Ovary (tissue), 9 donors: ENCODE results near the gene SDK1. TPM values are rescaled to one million over a fixed set of nuclear protein-coding genes. Genes with fewer than 3 reads are reported as not detected.

Experiments
- DNase-seq, 5 donors: peaks; one replicate each; pipeline ENCODE4 v3.0.0-alpha.2; 2019 to 2020
- H3K27ac ChIP-seq, 2 donors: fragments of 200-600 bp; one replicate each; pipeline versions ENCODE4 v1.5.1 to v1.8.0; 2019 to 2022
- H3K27me3 ChIP-seq: fragments of 200-600 bp; one replicate; pipeline ENCODE4 v1.8.0; 2022
- H3K36me3 ChIP-seq: fragments of 200-600 bp; sonication (generic); one replicate; pipeline ENCODE4 v1.5.1; 2019
- H3K4me1 ChIP-seq: one replicate; pipeline ENCODE4 v1.8.1; 2013; ENCODE audit warnings: mild to moderate bottlenecking, moderate library complexity; ENCODE audit not compliant: insufficient read depth
- H3K4me3 ChIP-seq: fragments of 200-600 bp; sonication (generic); one replicate; pipeline ENCODE4 v1.5.1; 2017
- H3K9me3 ChIP-seq, 2 donors: fragments of 200-600 bp in 1 of 2; sonication (generic) in 1 of 2; one replicate each; pipeline versions ENCODE4 v1.5.1 to v1.8.1; 2013 to 2019; ENCODE audit warnings: mild to moderate bottlenecking in 1 of 2, moderate library complexity in 1 of 2
- EP300 ChIP-seq: sonication (generic); formaldehyde crosslinking; IDR thresholded peaks from one replicate; pipeline ENCODE4 v1.6.1; 2017; ENCODE audit warnings: antibody characterized with exemption
- POLR2A ChIP-seq: fragments of 450-650 bp; IDR thresholded peaks from one replicate; pipeline ENCODE4 v1.6.1; 2017; ENCODE audit warnings: antibody characterized with exemption, mild to moderate bottlenecking, moderate library complexity
- WGBS, 3 donors: extraction: QIAGEN DNeasy Blood & Tissue Kit in 1 of 3; methylation state at CpG; one replicate each; pipeline versions ENCODE4 v1.1.5 to v1.1.7; 2013 to 2017; 5-methylcytosine and 5-hydroxymethylcytosine counted together
- intact Hi-C, 4 donors: fragments of 100-400 bp; cut with DNase I; formaldehyde crosslinking; loops; one replicate each; pipeline versions ENCODE4 v1.11.0 to v1.15.1; 2022 to 2023
- polyA plus RNA-seq, 2 donors: library from polyadenylated mRNA; stranded (reverse); fragments of 200-250 nt in 1 of 2; fragments of 350-450 nt in 1 of 2; fragmentation: Illumina TruSeq in 1 of 2; extraction: RNeasy Lipid Tissue Mini Kit (QIAGEN cat#74804) in 1 of 2; gene quantifications; one replicate each; pipeline ENCODE4 v1.2.3, GENCODE V29; 2013 to 2014
- total RNA-seq, 7 donors: library from RNA; depleted of rRNA in 2 of 7; stranded (reverse); fragments of >200 nt in 2 of 7; fragmentation: NEBNext Ultra II Directional in 3 of 7; extraction: Animal tissue kit (Norgen Biotek cat#: 25700) in 3 of 7; gene quantifications; one replicate each; pipeline versions ENCODE4 v1.1.0 to v1.2.4, GENCODE V29; 2016 to 2023
- TF ChIP-seq, protein P1 (sequence below), 3 donors: fragments of 450-650 bp in 2 of 3; fragments of 200-600 bp in 1 of 3; IDR thresholded peaks; one replicate each; pipeline versions ENCODE4 v1.5.1 to v1.8.0; 2016 to 2022; ENCODE audit warnings: antibody characterized with exemption in 3 of 3, mild to moderate bottlenecking in 1 of 3
- donor health status: DM: no; HTN: no; CAD: no; lungs with moderate emphysema.
- donor health status: DM: no; HTN: no; CAD: no.
- donor health status: Bipolar disorder and iron deficiency.
- donor health status: DM: yes; HTN: yes; CAD: no.
- donor health status: DM: no; HTN: no; CAD: no.
- donor health status: DM: yes; HTN: yes; CAD: no.

The SDK1 gene
- total and polyA plus RNA-seq, 9 donors: 1.2 to 13.3 (median 4.4) TPM

GRCh38 chr7:4140933-4141332 is 839.9 kb downstream of the SDK1 start:
- 78 to 88% (median 84%) methylated on average over 5 of the region's 5 CpGs for WGBS, 3 donors
- intact Hi-C loops: no loop called here
- H3K4me1 ChIP-seq: peaks cover 5% of the 10 kb centered on the region
- H3K27ac ChIP-seq: no peak overlapping the region
- no peak overlapping the region for H3K4me3 ChIP-seq
- no peaks in the 10 kb centered on the region for H3K27me3 ChIP-seq
- no peak for DNase-seq
- H3K9me3 ChIP-seq: no peaks in the 10 kb centered on the region
- no peaks in the 10 kb centered on the region for H3K36me3 ChIP-seq
- TF ChIP-seq POLR2A (no peak), EP300 (no peak)
- TF ChIP-seq, protein P1, sequence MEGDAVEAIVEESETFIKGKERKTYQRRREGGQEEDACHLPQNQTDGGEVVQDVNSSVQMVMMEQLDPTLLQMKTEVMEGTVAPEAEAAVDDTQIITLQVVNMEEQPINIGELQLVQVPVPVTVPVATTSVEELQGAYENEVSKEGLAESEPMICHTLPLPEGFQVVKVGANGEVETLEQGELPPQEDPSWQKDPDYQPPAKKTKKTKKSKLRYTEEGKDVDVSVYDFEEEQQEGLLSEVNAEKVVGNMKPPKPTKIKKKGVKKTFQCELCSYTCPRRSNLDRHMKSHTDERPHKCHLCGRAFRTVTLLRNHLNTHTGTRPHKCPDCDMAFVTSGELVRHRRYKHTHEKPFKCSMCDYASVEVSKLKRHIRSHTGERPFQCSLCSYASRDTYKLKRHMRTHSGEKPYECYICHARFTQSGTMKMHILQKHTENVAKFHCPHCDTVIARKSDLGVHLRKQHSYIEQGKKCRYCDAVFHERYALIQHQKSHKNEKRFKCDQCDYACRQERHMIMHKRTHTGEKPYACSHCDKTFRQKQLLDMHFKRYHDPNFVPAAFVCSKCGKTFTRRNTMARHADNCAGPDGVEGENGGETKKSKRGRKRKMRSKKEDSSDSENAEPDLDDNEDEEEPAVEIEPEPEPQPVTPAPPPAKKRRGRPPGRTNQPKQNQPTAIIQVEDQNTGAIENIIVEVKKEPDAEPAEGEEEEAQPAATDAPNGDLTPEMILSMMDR (IDR thresholded peaks at IDR 0.05): no peak

DNA sequence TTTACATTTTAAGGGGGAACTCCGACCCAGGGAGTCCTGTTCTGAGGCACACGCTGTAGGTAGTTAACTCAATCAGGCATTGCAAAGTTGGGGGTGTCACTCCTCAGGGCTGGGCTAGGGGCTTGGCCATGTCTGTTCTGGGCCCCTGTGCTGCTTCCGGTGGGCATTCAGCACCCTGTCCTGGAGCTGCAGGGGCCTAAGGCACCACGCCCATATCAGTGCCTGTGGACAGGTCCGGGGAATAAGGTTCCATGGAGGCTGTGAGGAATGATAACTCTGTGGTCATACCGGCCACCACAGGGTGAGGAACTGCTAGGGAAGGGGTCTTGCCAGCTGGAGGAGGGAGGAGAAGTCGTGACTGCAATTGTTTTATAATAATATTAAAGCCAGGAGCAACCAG is 842.0 kb downstream of the SDK1 start:
- TF ChIP-seq POLR2A (no peak), EP300 (no peak)
- TF ChIP-seq, protein P1 (IDR thresholded peaks at IDR 0.05): no peak
- Histone ChIP-seq H3K9me3 (no peaks in the 10 kb centered on the region), H3K36me3 (no peaks in the 10 kb centered on the region), H3K27ac (no peak overlapping the region), H3K4me1 (no peaks in the 10 kb centered on the region), H3K27me3 (no peaks in the 10 kb centered on the region), H3K4me3 (no peak overlapping the region)
- intact Hi-C loops: no loop called here
- no peak for DNase-seq
- 90 to 99% (median 92%) methylated on average over 7 of the region's 7 CpGs for WGBS, 3 donors

- WGBS, 3 donors: 91 to 93% (median 92%) methylated on average over 25 to 27 of the region's 27 CpGs
- no peaks in the 10 kb centered on the region for H3K36me3 ChIP-seq
- intact Hi-C loops: no loop called here
- no peaks in the 10 kb centered on the region for H3K9me3 ChIP-seq
- H3K27me3 ChIP-seq: no peaks in the 10 kb centered on the region
- H3K4me3 ChIP-seq: no peak overlapping the region
- no peak for DNase-seq
- H3K4me1 ChIP-seq: no peaks in the 10 kb centered on the region
- no peak for TF ChIP-seq POLR2A
- no peak for TF ChIP-seq EP300
- TF ChIP-seq, protein P1 (IDR thresholded peaks at IDR 0.05): no peak
- no peak overlapping the region for H3K27ac ChIP-seq
Measured at GRCh38 chr7:4143511-4144171, 842.6 kb downstream of the SDK1 start.

DNA sequence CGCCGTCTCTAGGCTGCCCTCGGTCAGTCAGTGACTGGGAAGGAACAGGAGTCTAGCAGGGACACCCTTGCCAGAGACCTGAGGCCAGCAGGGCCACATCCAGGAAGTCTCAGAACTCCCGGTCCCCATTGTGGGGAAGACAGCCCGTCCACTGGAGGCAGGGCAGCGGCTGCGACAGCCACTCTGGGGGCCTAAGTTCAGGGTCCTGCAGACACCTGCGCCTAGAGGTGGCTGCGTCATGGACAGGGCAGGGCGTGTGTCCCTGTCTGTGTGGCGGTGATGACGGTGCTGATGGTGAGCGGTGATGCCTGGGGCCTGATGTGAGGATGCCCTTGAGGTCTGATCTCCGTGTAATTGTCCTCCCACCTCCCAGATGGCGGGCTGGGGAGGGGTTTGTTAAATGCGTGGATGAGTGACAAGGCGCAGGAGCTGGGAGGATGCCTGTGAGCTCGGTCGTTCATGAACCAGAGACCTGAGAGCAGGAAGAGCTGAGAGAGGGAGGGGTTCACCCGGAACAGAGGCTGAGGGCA is 843.2 kb downstream of the SDK1 start:
- intact Hi-C loops: no loop called here
- H3K27ac ChIP-seq: no peak overlapping the region

More for the DNA sequence above, 843.2 kb downstream of the SDK1 start:
- Histone ChIP-seq H3K36me3 (no peaks in the 10 kb centered on the region), H3K9me3 (no peaks in the 10 kb centered on the region), H3K27me3 (no peaks in the 10 kb centered on the region), H3K4me3 (no peak overlapping the region), H3K4me1 (no peaks in the 10 kb centered on the region)
- WGBS, 3 donors: 37 to 48% (median 45%) methylated on average over 17 to 20 of the region's 20 CpGs
- TF ChIP-seq POLR2A (no peak), EP300 (no peak)
- TF ChIP-seq, protein P1 (IDR thresholded peaks at IDR 0.05): no peak
- no peak for DNase-seq
